H9 (cell line): Measurements from ENCODE around the gene GALNT10. TPM values are rescaled to one million over a fixed set of nuclear protein-coding genes. Genes with fewer than 3 reads are reported as not detected.

Source experiments
- DNase-seq: peaks from one replicate; pipeline ENCODE4 v3.0.0-alpha.2; 2017
- H2AFZ ChIP-seq: one replicate; pipeline ENCODE4 v1.6.1; 2013; ENCODE audit warnings: mild to moderate bottlenecking, low read length, control low read depth, moderate library complexity
- H2AK5ac ChIP-seq: 2 replicates; pipeline ENCODE4 v1.6.1; 2013; ENCODE audit warnings: low read length, control low read depth, mixed read lengths; ENCODE audit not compliant: insufficient read length
- H2BK120ac ChIP-seq: one replicate; pipeline ENCODE4 v1.6.1; 2013; ENCODE audit warnings: low read depth, mild to moderate bottlenecking, low read length, control low read depth, inconsistent platforms; ENCODE audit not compliant: poor library complexity, severe bottlenecking
- H2BK12ac ChIP-seq: 2 replicates; pipeline ENCODE4 v1.6.1; 2013; ENCODE audit warnings: low read length, control low read depth, mixed read lengths, low read depth; ENCODE audit not compliant: insufficient read length
- H2BK15ac ChIP-seq: 2 replicates; pipeline ENCODE4 v1.6.1; 2013; ENCODE audit warnings: low read depth, low read length, control low read depth
- H2BK20ac ChIP-seq: one replicate; pipeline ENCODE4 v1.6.1; 2013; ENCODE audit warnings: low read depth, mild to moderate bottlenecking, low read length, control low read depth, inconsistent platforms; ENCODE audit not compliant: poor library complexity, severe bottlenecking
- H2BK5ac ChIP-seq: 2 replicates; pipeline ENCODE4 v1.6.1; 2013; ENCODE audit warnings: low read length, control low read depth, mixed read lengths; ENCODE audit not compliant: insufficient read length
- H3K14ac ChIP-seq: 2 replicates; pipeline ENCODE4 v1.6.1; 2013; ENCODE audit warnings: low read length, control low read depth; ENCODE audit not compliant: insufficient read depth
- H3K18ac ChIP-seq: 2 replicates; pipeline ENCODE4 v1.6.1; 2013; ENCODE audit warnings: low read depth, mild to moderate bottlenecking, mixed read lengths, low read length, control low read depth; ENCODE audit not compliant: insufficient read length
- H3K23ac ChIP-seq: 2 replicates; pipeline ENCODE4 v1.6.1; 2013; ENCODE audit warnings: low read length, control low read depth, mixed read lengths, low read depth; ENCODE audit not compliant: insufficient read length
- H3K23me2 ChIP-seq: 2 replicates; pipeline ENCODE4 v1.6.1; 2013; ENCODE audit warnings: low read depth, mild to moderate bottlenecking, mixed read lengths, low read length, control low read depth; ENCODE audit not compliant: insufficient read length, poor library complexity, severe bottlenecking
- H3K27ac ChIP-seq: 2 replicates; pipeline ENCODE4 v1.5.1; 2013; ENCODE audit warnings: low read length, control low read depth, mixed read lengths, low read depth; ENCODE audit not compliant: insufficient read length
- H3K27me3 ChIP-seq: 2 replicates; pipeline ENCODE4 v1.6.1; 2013; ENCODE audit warnings: low read length, control low read depth, inconsistent platforms; ENCODE audit not compliant: insufficient read depth
- H3K4ac ChIP-seq: 2 replicates; pipeline ENCODE4 v1.6.1; 2013; ENCODE audit warnings: low read depth, mild to moderate bottlenecking, control low read depth, inconsistent platforms, low read length, moderate library complexity
- H3K4me1 ChIP-seq: 2 replicates; pipeline ENCODE4 v1.6.1; 2013; ENCODE audit warnings: low read length, control low read depth, inconsistent platforms; ENCODE audit not compliant: insufficient read depth
- H3K4me2 ChIP-seq: 2 replicates; pipeline ENCODE4 v1.6.1; 2013; ENCODE audit warnings: low read length, control low read depth, mixed read lengths; ENCODE audit not compliant: insufficient read length, insufficient read depth
- H3K56ac ChIP-seq: 2 replicates; pipeline ENCODE4 v1.6.1; 2013; ENCODE audit warnings: low read depth, mild to moderate bottlenecking, mixed read lengths, low read length, control low read depth; ENCODE audit not compliant: insufficient read length
- H3K79me1 ChIP-seq: 2 replicates; pipeline ENCODE4 v1.6.1; 2013; ENCODE audit warnings: low read depth, mild to moderate bottlenecking, moderate library complexity, low read length, control low read depth, inconsistent platforms; ENCODE audit not compliant: insufficient read depth, poor library complexity, severe bottlenecking
- H3K79me2 ChIP-seq: 2 replicates; pipeline ENCODE4 v1.6.1; 2013; ENCODE audit warnings: low read length, control low read depth, inconsistent platforms; ENCODE audit not compliant: insufficient read depth
- H3K9ac ChIP-seq: 2 replicates; pipeline ENCODE4 v1.6.1; 2013; ENCODE audit warnings: low read length, control low read depth, mixed read lengths; ENCODE audit not compliant: insufficient read length; ENCODE audit errors: extremely low read depth
- H3K9me3 ChIP-seq: one replicate; pipeline ENCODE4 v1.6.1; 2013; ENCODE audit warnings: low read depth, low read length, inconsistent platforms; ENCODE audit not compliant: control insufficient read depth
- H3T11ph ChIP-seq: one replicate; pipeline ENCODE4 v1.6.1; 2013; ENCODE audit warnings: mild to moderate bottlenecking, low read length, control low read depth, inconsistent platforms
- H4K20me1 ChIP-seq: one replicate; pipeline ENCODE4 v1.6.1; 2013; ENCODE audit not compliant: control insufficient read depth, insufficient read length, insufficient read depth
- H4K5ac ChIP-seq: 2 replicates; pipeline ENCODE4 v1.6.1; 2013; ENCODE audit warnings: low read depth, mild to moderate bottlenecking, mixed read lengths, low read length, control low read depth; ENCODE audit not compliant: insufficient read length
- H4K8ac ChIP-seq: replicated peaks from 2 replicates; pipeline ENCODE4 v1.6.1; 2013; ENCODE audit warnings: low read length, control low read depth, mixed read lengths, low read depth; ENCODE audit not compliant: insufficient read length
- H4K91ac ChIP-seq: 2 replicates; pipeline ENCODE4 v1.6.1; 2013; ENCODE audit warnings: low read depth, mild to moderate bottlenecking, moderate library complexity, mixed read lengths, low read length, control low read depth; ENCODE audit not compliant: insufficient read length
- H3K27ac Mint-ChIP-seq, 3 experiments: 2 replicates in 2 of 3; 3 replicates in 1 of 3; pipeline ENCODE4 v1.8.0; 2020 to 2021; ENCODE audit warnings: mixed read lengths in 3 of 3, mild to moderate bottlenecking in 1 of 3, moderate library complexity in 1 of 3
- H3K27me3 Mint-ChIP-seq: 2 replicates; pipeline ENCODE4 v1.8.0; 2021; ENCODE audit warnings: low read depth, mild to moderate bottlenecking, moderate library complexity, mixed read lengths
- H3K36me3 Mint-ChIP-seq, 3 experiments: 2 replicates in 2 of 3; 3 replicates in 1 of 3; pipeline ENCODE4 v1.8.0; 2020 to 2021; ENCODE audit warnings: low read depth in 3 of 3, mixed read lengths in 3 of 3; ENCODE audit not compliant: insufficient read depth in 1 of 3
- H3K4me1 Mint-ChIP-seq, 2 experiments: 2 replicates each; pipeline ENCODE4 v1.8.0; 2020; ENCODE audit warnings: mixed read lengths in 2 of 2
- H3K4me3 Mint-ChIP-seq, 2 experiments: 2 replicates in 1 of 2; 3 replicates in 1 of 2; pipeline ENCODE4 v1.8.0; 2020 to 2021; ENCODE audit warnings: mild to moderate bottlenecking in 2 of 2, mixed read lengths in 2 of 2, moderate library complexity in 1 of 2
- H3K9me3 Mint-ChIP-seq, 2 experiments: 2 replicates in 1 of 2; 3 replicates in 1 of 2; pipeline ENCODE4 v1.8.0; 2020; ENCODE audit warnings: mild to moderate bottlenecking in 2 of 2, mixed read lengths in 2 of 2, moderate library complexity in 1 of 2
- CTCF ChIP-seq: fragments of 200-600 bp; sonication (generic); conservative IDR thresholded peaks from 3 replicates; pipeline ENCODE4 v1.8.0; 2021; ENCODE audit warnings: antibody characterized with exemption, mild to moderate bottlenecking
- WGBS: extraction: QIAGEN DNeasy Blood & Tissue Kit; methylation state at CpG from one replicate; pipeline ENCODE4 v1.1.7; 2013; ENCODE audit warnings: missing lambda C conversion rate, low lambda C conversion rate, mixed read lengths; ENCODE audit not compliant: insufficient read length; ENCODE audit errors: extremely low coverage; 5-methylcytosine and 5-hydroxymethylcytosine counted together
- total RNA-seq: library from RNA; stranded (reverse); gene quantifications from 2 replicates; pipeline ENCODE4 v1.2.1, GENCODE V29; 2021

The GALNT10 gene
- total RNA-seq, 1 experiment from 2014 or later, result 15.4 TPM

- H3K18ac ChIP-seq, result no peak overlapping the region
- Mint-ChIP-seq H3K9me3 (no peaks in the 10 kb centered on the region), H3K27me3 (no peaks in the 10 kb centered on the region; the same call in 1 of the 2 replicates), H3K36me3 (no peaks in the 10 kb centered on the region), H3K4me3 (no peak overlapping the region), H3K4me1 (peaks cover 17% of the 10 kb centered on the region in 2 experiments), H3K27ac (no peak overlapping the region)
- H3K79me1 ChIP-seq, result no peaks in the 10 kb centered on the region
- TF ChIP-seq CTCF, result no peak
- H4K20me1 ChIP-seq, result no peaks in the 10 kb centered on the region
- no peak overlapping the region for H4K91ac ChIP-seq
- H3K23ac ChIP-seq, result no peak overlapping the region
- no peaks in the 10 kb centered on the region for H3K27me3 ChIP-seq
- H3K79me2 ChIP-seq, result no peaks in the 10 kb centered on the region
- no peak overlapping the region for H2BK20ac ChIP-seq
- WGBS, result no CpG with 5 or more reads among the region's 4 CpGs
- no peak overlapping the region for H4K5ac ChIP-seq
- no peak overlapping the region for H3T11ph ChIP-seq
- no peak overlapping the region for H3K9ac ChIP-seq
- H4K8ac ChIP-seq, result no peak overlapping the region
- H3K23me2 ChIP-seq, result no peaks in the 10 kb centered on the region
- no peaks in the 10 kb centered on the region for H3K9me3 ChIP-seq
- H3K4me1 ChIP-seq, result no peaks in the 10 kb centered on the region
- H3K4ac ChIP-seq, result no peak overlapping the region
- no peak overlapping the region for H2BK5ac ChIP-seq
- DNase-seq, result no peak
- no peak overlapping the region for H3K14ac ChIP-seq
- H2BK120ac ChIP-seq, result no peak overlapping the region
- no peak overlapping the region for H2AFZ ChIP-seq
- H3K56ac ChIP-seq, result no peak overlapping the region
- no peak overlapping the region for H3K27ac ChIP-seq
- H3K4me2 ChIP-seq, result no peak overlapping the region
- no peak overlapping the region for H2BK12ac ChIP-seq
- no peak overlapping the region for H2AK5ac ChIP-seq
- no peak overlapping the region for H2BK15ac ChIP-seq
These were observed 172.9 kb downstream of the GALNT10 start for GRCh38 chr5:154363411-154363810.
